ENCODE data around the gene SERBP1.

GRCh38 chr1:67405473-67406245 is 24.5 kb downstream of the SERBP1 start:
- TF ChIP-seq CTCF (conservative IDR thresholded peaks at IDR 0.05; ENCODE audit: low read depth, low read length) (no peak), EZH2 (IDR thresholded peaks at IDR 0.05; ENCODE audit: borderline replicate concordance, low read depth, low read length, poor library complexity, severe bottlenecking) (no peak)

Measured in A673 (cell line).